GM20431 (cell line): ENCODE data around the gene LRRN4.
"Not testable (repeated sequence)": the region's sequence is repeated elsewhere in the genome, so short reads cannot be mapped to it uniquely, and the experiment has no call there.

Source experiments
- in situ Hi-C: fragments of 300-500 bp; cut with MseI, MboI; formaldehyde crosslinking; loops from one replicate; pipeline ENCODE4 v1.15.0; 2020; ENCODE audit warnings: low sequenced_read_pairs; ENCODE audit not compliant: unreplicated experiment

The LRRN4 gene

GRCh38 chr20:6061544-6061943 is 7.7 kb upstream of the LRRN4 start:
- in situ Hi-C loops, result no loop called here

DNA sequence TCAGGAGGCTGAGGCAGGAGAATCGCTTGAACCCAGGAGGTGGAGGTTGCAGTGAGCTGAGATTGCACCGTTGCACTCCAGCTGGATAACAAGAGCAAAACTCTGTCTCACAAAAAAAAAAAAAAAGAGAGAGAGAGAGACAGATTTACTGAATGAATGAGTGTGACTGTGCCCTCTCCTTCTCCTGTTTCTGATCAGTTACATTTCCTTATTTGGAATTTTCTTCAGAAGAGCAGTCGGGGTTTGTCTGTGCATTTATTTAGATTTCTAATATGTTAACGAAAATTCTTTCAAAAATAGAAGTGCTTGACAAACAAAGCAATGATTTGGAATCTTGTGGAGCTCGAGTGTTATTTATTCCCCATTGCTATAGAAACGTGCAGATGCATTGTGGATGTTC is 6.4 kb upstream of the LRRN4 start:
- in situ Hi-C loops, result no loop called here

GRCh38 chr20:6058684-6059295 is 4.9 kb upstream of the LRRN4 start:
- in situ Hi-C loops, result no loop called here

GRCh38 chr20:6057691-6058090 is 3.8 kb upstream of the LRRN4 start:
- in situ Hi-C loops, result no loop called here

GRCh38 chr20:6057139-6057538 is 3.3 kb upstream of the LRRN4 start:
- in situ Hi-C loops, result no loop called here

GRCh38 chr20:6055981-6056569 is 2.2 kb upstream of the LRRN4 start:
- in situ Hi-C loops, result no loop called here

- in situ Hi-C loops, result no loop called here
Observed at GRCh38 chr20:6055161-6055783, 1.4 kb upstream of the LRRN4 start.

DNA sequence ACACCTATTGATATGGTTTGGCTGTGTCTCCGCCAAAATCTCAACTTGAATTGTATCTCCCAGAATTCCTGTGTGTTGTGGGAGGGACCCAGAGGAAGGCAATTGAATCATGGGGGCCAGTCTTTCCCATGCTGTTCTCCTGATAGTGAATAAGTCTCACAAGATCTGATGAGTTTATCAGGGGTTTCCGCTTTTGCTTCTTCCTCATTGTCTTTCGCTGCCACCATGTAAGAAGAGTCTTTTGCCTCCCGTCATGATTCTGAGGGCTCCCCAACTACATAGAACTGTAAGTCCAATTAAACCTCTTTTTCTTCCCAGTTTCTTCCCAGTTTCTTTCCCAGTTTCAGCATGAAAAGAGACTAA is 810 bp upstream of the LRRN4 start:
- in situ Hi-C loops, result not testable (repeated sequence)

- in situ Hi-C loops, result no loop called here
Observed at GRCh38 chr20:6053064-6053775, 640 bp downstream of the LRRN4 start.

- in situ Hi-C loops, result no loop called here
Observed at GRCh38 chr20:6051505-6051904, 2.4 kb downstream of the LRRN4 start.

DNA sequence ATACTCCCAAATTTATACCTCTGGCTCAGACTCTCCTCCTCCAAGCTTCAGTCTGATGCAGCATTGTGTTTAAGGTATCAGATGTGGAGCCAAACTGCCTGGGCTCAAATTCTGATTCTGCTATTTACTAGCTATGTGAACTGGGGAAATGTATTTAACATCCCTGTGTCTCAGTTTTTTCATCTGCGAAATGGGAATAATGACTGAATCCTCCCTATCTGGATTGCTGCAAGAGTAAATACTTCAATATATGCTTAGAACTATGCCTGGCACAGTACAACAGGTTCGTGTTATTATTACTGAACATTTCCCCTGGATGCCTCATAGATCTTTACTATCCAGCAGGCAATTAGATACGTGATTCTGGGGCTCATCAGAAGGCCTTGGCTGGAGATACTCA is 5.5 kb downstream of the LRRN4 start:
- in situ Hi-C loops, result no loop called here

GRCh38 chr20:6046432-6046831 is 7.4 kb downstream of the LRRN4 start:
- in situ Hi-C loops, result no loop called here

DNA sequence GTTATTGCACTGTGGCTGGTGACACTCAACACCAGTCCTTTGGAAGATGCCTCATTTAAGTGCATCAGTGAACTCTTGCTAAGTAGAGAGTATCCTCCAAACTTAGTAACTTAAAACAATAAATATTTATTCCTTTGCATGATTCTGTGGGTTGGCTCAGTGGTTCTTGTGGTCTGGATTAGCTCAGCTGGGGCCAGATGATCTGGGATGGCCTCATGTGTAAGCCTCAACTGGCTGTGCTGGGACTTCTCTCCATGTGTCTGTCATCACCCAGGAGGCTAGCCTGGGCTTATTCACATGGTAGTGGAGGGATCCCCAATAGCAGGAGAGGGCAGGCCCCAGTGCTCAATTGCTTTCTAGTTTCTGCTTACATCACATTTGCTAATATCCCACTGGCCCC is 8.3 kb downstream of the LRRN4 start:
- in situ Hi-C loops, result no loop called here

- in situ Hi-C loops, result no loop called here
Observed at GRCh38 chr20:6044115-6044514, 9.7 kb downstream of the LRRN4 start.

DNA sequence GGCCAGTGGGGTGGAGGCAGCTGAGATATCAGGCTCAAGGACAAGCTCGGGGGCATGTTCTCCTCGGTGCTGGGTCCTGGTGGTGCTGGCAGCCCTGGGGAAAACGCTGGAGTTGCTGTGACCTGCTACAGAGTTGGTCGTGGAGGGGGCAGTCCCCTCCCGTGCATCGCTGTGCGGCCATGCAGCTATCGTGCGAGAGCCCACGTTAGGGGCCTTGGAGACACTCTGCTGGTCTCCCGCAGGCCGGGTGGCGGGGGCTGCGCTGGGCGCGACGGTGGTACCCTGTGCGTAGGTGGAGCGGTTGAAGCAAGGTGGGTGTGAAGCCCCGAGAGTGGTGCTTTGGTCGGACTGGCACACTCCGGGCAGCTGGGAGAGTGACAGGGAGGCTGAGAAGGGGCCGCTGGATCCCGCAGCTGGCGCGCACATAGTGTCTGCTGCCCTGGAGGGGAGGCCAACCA is 12.0 kb downstream of the LRRN4 start:
- in situ Hi-C loops, result no loop called here

- in situ Hi-C loops, result no loop called here
Observed at GRCh38 chr20:6040958-6041807, 12.7 kb downstream of the LRRN4 start.

DNA sequence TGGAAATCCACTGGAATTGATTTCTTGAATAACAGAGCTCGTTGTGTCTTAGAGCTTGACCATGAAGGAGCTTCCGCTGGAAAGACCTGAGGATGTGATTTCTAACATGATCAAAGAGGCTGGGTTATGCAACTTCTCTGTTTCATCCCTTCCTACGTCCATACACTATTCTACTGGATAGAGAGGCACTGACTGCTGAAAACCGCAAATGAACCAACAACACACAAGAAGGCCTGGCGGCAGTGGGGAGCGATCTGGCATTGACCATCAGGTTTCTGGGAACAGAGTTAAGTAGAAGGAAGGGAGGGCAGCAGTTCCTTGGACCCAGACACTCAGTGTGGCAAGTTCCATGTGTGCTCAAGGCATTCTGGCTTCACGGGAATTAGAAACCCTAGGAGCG is 13.3 kb downstream of the LRRN4 start:
- in situ Hi-C loops, result no loop called here

- in situ Hi-C loops, result no loop called here
Observed at GRCh38 chr20:6039766-6040165, 14.1 kb downstream of the LRRN4 start.

GRCh38 chr20:6038256-6038655 is 15.6 kb downstream of the LRRN4 start:
- in situ Hi-C loops, result no loop called here

DNA sequence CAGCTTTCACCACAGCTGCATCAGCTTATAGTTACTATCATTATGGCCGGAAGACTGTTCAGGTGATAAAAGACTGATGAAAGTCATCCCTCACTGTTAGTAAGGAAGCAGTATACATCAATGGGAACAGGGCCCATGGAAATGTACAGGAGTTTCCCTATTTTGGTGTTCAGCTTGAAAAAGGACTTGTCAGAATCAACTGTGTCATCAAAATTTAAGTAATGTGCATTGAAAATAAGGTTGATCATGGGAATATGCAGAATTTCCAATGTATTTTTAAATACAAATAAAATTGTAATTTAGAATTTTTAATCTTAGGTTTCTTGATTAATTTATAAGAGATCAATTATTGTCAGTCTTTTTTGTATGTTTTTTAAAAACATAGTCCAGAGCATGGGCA is 16.8 kb downstream of the LRRN4 start:
- in situ Hi-C loops, result no loop called here
